Measurements from ENCODE around the gene CTXN1.
A peak's percentile ranks its signal among the peaks of the same experiment; 100 is the strongest.
"Not testable (repeated sequence)": the region's sequence is repeated elsewhere in the genome, so short reads cannot be mapped to it uniquely, and the experiment has no call there.

CTXN1 gene

GRCh38 chr19:7933828-7934725 lies 8.1 kb upstream of the CTXN1 start:
- no peak for DNase-seq (ENCODE audit: low spot score)
- Histone ChIP-seq H3K27ac (peak overlapping the region; percentile 6 to 8), H3K4me3 (no peak overlapping the region)
- TF ChIP-seq CTCF (IDR thresholded peaks at IDR 0.05), result no peak

GRCh38 chr19:7933411-7933810 lies 7.5 kb upstream of the CTXN1 start:
- Histone ChIP-seq H3K4me3 (no peak overlapping the region), H3K27ac (no peak overlapping the region)
- no peak for TF ChIP-seq CTCF (IDR thresholded peaks at IDR 0.05)
- DNase-seq (ENCODE audit: low spot score), result no peak

- no peak for DNase-seq (ENCODE audit: low spot score)
- no peak overlapping the region for H3K27ac ChIP-seq
- no peak overlapping the region for H3K4me3 ChIP-seq
- no peak for TF ChIP-seq CTCF (IDR thresholded peaks at IDR 0.05)
Measured at GRCh38 chr19:7932930-7933300, 7.0 kb upstream of the CTXN1 start.

GRCh38 chr19:7932276-7932929 lies 6.5 kb upstream of the CTXN1 start:
- DNase-seq (ENCODE audit: low spot score), result no peak
- Histone ChIP-seq H3K27ac (peak overlapping the region; percentile 94), H3K4me3 (no peak overlapping the region)
- no peak for TF ChIP-seq CTCF (IDR thresholded peaks at IDR 0.05)

GRCh38 chr19:7931221-7932061 lies 5.5 kb upstream of the CTXN1 start:
- DNase-seq (ENCODE audit: low spot score), result no peak
- no peak overlapping the region for H3K4me3 ChIP-seq
- TF ChIP-seq CTCF (IDR thresholded peaks at IDR 0.05), result no peak
- peak overlapping the region; percentile 94 for H3K27ac ChIP-seq

GRCh38 chr19:7930765-7931164 lies 4.8 kb upstream of the CTXN1 start:
- H3K27ac ChIP-seq, result peak overlapping the region; percentile 94

GRCh38 chr19:7930030-7930429 lies 4.1 kb upstream of the CTXN1 start:
- peak overlapping the region; percentile 94 for H3K27ac ChIP-seq
- not testable (repeated sequence) for H3K4me3 ChIP-seq; DNase-seq (ENCODE audit: low spot score)

More at GRCh38 chr19:7930765-7931164, 4.8 kb upstream of the CTXN1 start:
- DNase-seq (ENCODE audit: low spot score), result no peak
- H3K4me3 ChIP-seq, result no peak overlapping the region
- TF ChIP-seq CTCF (IDR thresholded peaks at IDR 0.05), result no peak

All from coronary artery (tissue), 2 donors.